GM23338 (cell line): ENCODE data around the gene NEK3. TPM values are rescaled to one million over a fixed set of nuclear protein-coding genes. Genes with fewer than 3 reads are reported as not detected.

Experiments
- ATAC-seq: fragments of 200-7000 bp; cut with Tn5 transposase; 3 replicates; pipeline ENCODE4 v1.9.1; 2020
- DNase-seq: peaks from one replicate; pipeline ENCODE4 v3.0.0-alpha.2; 2015; ENCODE audit warnings: low spot score
- H2AFZ ChIP-seq: fragments of 200-600 bp; sonication (generic); 2 replicates; pipeline ENCODE4 v1.8.0; 2016; ENCODE audit warnings: antibody characterized with exemption, mild to moderate bottlenecking, moderate library complexity
- H3F3A ChIP-seq: fragments of 200-600 bp; sonication (generic); replicated peaks from 2 replicates; pipeline ENCODE4 v1.8.0; 2017; ENCODE audit warnings: antibody characterized with exemption, mixed run types, low read depth
- H3K27ac ChIP-seq: fragments of 200-600 bp; sonication (generic); 2 replicates; pipeline ENCODE4 v1.6.1; 2016; ENCODE audit warnings: low read depth
- H3K27me3 ChIP-seq: fragments of 200-600 bp; sonication (generic); 2 replicates; pipeline ENCODE4 v1.8.0; 2016; ENCODE audit warnings: mild to moderate bottlenecking, mixed run types, moderate library complexity; ENCODE audit not compliant: insufficient read depth
- H3K36me3 ChIP-seq: fragments of 200-600 bp; sonication (generic); 2 replicates; pipeline ENCODE4 v1.8.0; 2016; ENCODE audit warnings: mild to moderate bottlenecking; ENCODE audit not compliant: insufficient read depth
- H3K4me1 ChIP-seq: fragments of 200-600 bp; sonication (generic); 2 replicates; pipeline ENCODE4 v1.8.0; 2016; ENCODE audit warnings: mild to moderate bottlenecking, moderate library complexity; ENCODE audit not compliant: insufficient read depth
- H3K4me2 ChIP-seq: fragments of 200-600 bp; sonication (generic); 2 replicates; pipeline ENCODE4 v1.7.1; 2017; ENCODE audit warnings: mixed run types
- H3K4me3 ChIP-seq: fragments of 200-600 bp; sonication (generic); 2 replicates; pipeline ENCODE4 v1.6.1; 2016; ENCODE audit warnings: mixed run types
- H3K79me2 ChIP-seq: fragments of 200-600 bp; sonication (generic); replicated peaks from 2 replicates; pipeline ENCODE4 v1.8.0; 2017; ENCODE audit warnings: mild to moderate bottlenecking; ENCODE audit not compliant: insufficient read depth
- H3K9me2 ChIP-seq: fragments of 200-600 bp; sonication (generic); 2 replicates; pipeline ENCODE4 v1.8.0; 2017; ENCODE audit not compliant: insufficient read depth
- H4K20me1 ChIP-seq: fragments of 200-600 bp; sonication (generic); replicated peaks from 2 replicates; pipeline ENCODE4 v1.8.0; 2017; ENCODE audit warnings: mild to moderate bottlenecking; ENCODE audit not compliant: insufficient read depth
- H3K27ac Mint-ChIP-seq: 2 replicates; pipeline ENCODE4 v1.8.0; 2020; ENCODE audit warnings: inconsistent platforms, mild to moderate bottlenecking, moderate library complexity, mixed read lengths
- H3K27me3 Mint-ChIP-seq: 3 replicates; pipeline ENCODE4 v1.8.0; 2022; ENCODE audit warnings: low read depth, mild to moderate bottlenecking, moderate library complexity, mixed read lengths, inconsistent platforms; ENCODE audit not compliant: insufficient read depth, poor library complexity
- H3K36me3 Mint-ChIP-seq: 3 replicates; pipeline ENCODE4 v1.8.0; 2021; ENCODE audit warnings: low read depth, mild to moderate bottlenecking, inconsistent platforms, moderate library complexity, mixed read lengths
- H3K4me1 Mint-ChIP-seq: 3 replicates; pipeline ENCODE4 v1.8.0; 2020; ENCODE audit warnings: mild to moderate bottlenecking, inconsistent platforms, mixed read lengths
- H3K4me3 Mint-ChIP-seq: 3 replicates; pipeline ENCODE4 v1.8.0; 2021; ENCODE audit warnings: moderate library complexity, mild to moderate bottlenecking, inconsistent platforms, mixed read lengths
- H3K9me3 Mint-ChIP-seq: 3 replicates; pipeline ENCODE4 v1.8.0; 2020; ENCODE audit warnings: moderate library complexity, mild to moderate bottlenecking, inconsistent platforms, mixed read lengths
- CREB1 ChIP-seq: fragments of 250-450 bp; sonication (Bioruptor Pico); IDR thresholded peaks from 2 replicates; pipeline ENCODE4 v1.5.0; 2020; ENCODE audit warnings: low read depth, mild to moderate bottlenecking, moderate library complexity
- CTCF ChIP-seq, 2 experiments: fragments of 200-600 bp in 1 of 2; sonication (generic) in 1 of 2; conservative IDR thresholded peaks; 2 replicates each; pipeline versions ENCODE4 v1.5.1 to v1.6.1; 2016 to 2017; ENCODE audit warnings: antibody characterized with exemption in 2 of 2, low read depth in 2 of 2, mild to moderate bottlenecking in 2 of 2, moderate library complexity in 1 of 2
- EZH2 ChIP-seq: fragments of 200-600 bp; sonication (generic); IDR thresholded peaks from one replicate; pipeline ENCODE4 v1.8.0; 2017; ENCODE audit warnings: antibody characterized with exemption, mild to moderate bottlenecking, low read depth; ENCODE audit not compliant: unreplicated experiment
- EZH2phosphoT487 ChIP-seq: fragments of 200-600 bp; sonication (generic); IDR thresholded peaks from one replicate; pipeline ENCODE4 v1.8.1; 2018; ENCODE audit warnings: antibody characterized with exemption; ENCODE audit not compliant: unreplicated experiment
- JUNB ChIP-seq: IDR thresholded peaks from one replicate; pipeline ENCODE4 v1.6.1; 2016; ENCODE audit warnings: antibody characterized with exemption; ENCODE audit not compliant: unreplicated experiment
- NANOG ChIP-seq: IDR thresholded peaks from 2 replicates; pipeline ENCODE4 v1.6.1; 2016; ENCODE audit warnings: antibody characterized with exemption, borderline replicate concordance
- POLR2AphosphoS5 ChIP-seq: IDR thresholded peaks from 2 replicates; pipeline ENCODE4 v1.6.1; 2016; ENCODE audit warnings: antibody characterized with exemption, low read depth
- REST ChIP-seq: IDR thresholded peaks from one replicate; pipeline ENCODE4 v1.6.1; 2018; ENCODE audit warnings: antibody characterized with exemption; ENCODE audit not compliant: unreplicated experiment
- STAT1 ChIP-seq: IDR thresholded peaks from one replicate; pipeline ENCODE4 v1.6.1; 2016; ENCODE audit warnings: antibody characterized with exemption; ENCODE audit not compliant: unreplicated experiment
- ZNF114 ChIP-seq: fragments of 250-450 bp; sonication (Bioruptor Pico); IDR thresholded peaks from 2 replicates; pipeline ENCODE4 v1.5.0; 2020; ENCODE audit warnings: mild to moderate bottlenecking, moderate library complexity
- ZNF331 ChIP-seq: fragments of 250-450 bp; sonication (Bioruptor Pico); IDR thresholded peaks from 2 replicates; pipeline ENCODE4 v1.5.0; 2020; ENCODE audit warnings: low read depth, mild to moderate bottlenecking, moderate library complexity
- ZNF462 ChIP-seq: fragments of 250-450 bp; sonication (Bioruptor Pico); IDR thresholded peaks from 2 replicates; pipeline ENCODE4 v1.5.0; 2020; ENCODE audit warnings: mild to moderate bottlenecking, moderate library complexity
- polyA plus RNA-seq: library from polyadenylated mRNA; unstranded; fragments of >200 nt; fragmentation: Nextera tagmentation; extraction: Ambion mirVana; gene quantifications from 2 replicates; pipeline ENCODE4 v1.2.1, GENCODE V29; 2016
- total RNA-seq: library from RNA; depleted of rRNA; stranded (reverse); fragments of >200 nt; shearing (Covaris generic); gene quantifications from 2 replicates; pipeline ENCODE4 v1.2.3, GENCODE V29; 2014
- TF ChIP-seq, protein P1 (sequence below): IDR thresholded peaks from 2 replicates; pipeline ENCODE4 v1.6.1; 2016; ENCODE audit warnings: antibody characterized with exemption

NEK3 gene
- total and polyA plus RNA-seq, 2 experiments from 2014 or later: 26.7 to 26.8 TPM

- Mint-ChIP-seq H3K27me3 (peaks cover 2% of the 10 kb centered on the region), H3K4me3 (no peak overlapping the region; the same call in 2 of the 3 replicates), H3K36me3 (no peaks in the 10 kb centered on the region), H3K27ac (no peak overlapping the region), H3K9me3 (peaks cover 10% of the 10 kb centered on the region), H3K4me1 (peaks cover 6% of the 10 kb centered on the region)
- Histone ChIP-seq H3K27ac (no peak overlapping the region), H3K79me2 (no peaks in the 10 kb centered on the region), H3F3A (no peaks in the 10 kb centered on the region), H3K4me2 (no peak overlapping the region), H3K4me3 (no peak overlapping the region), H3K4me1 (peaks cover 6% of the 10 kb centered on the region), H4K20me1 (no peaks in the 10 kb centered on the region), H2AFZ (no peak overlapping the region; the same call in 1 of the 2 replicates), H3K27me3 (no peaks in the 10 kb centered on the region), H3K9me2 (no peaks in the 10 kb centered on the region), H3K36me3 (no peaks in the 10 kb centered on the region)
- TF ChIP-seq NANOG: no peak
- TF ChIP-seq EZH2: no peak
- no peak for TF ChIP-seq JUNB
- TF ChIP-seq ZNF114 (CRISPR knock-in tag): no peak
- TF ChIP-seq ZNF462 (CRISPR knock-in tag): no peak
- no peak for TF ChIP-seq REST
- TF ChIP-seq CTCF (conservative IDR thresholded peaks at IDR 0.05; ENCODE audit: low read depth in 2 of 2): no peak
- TF ChIP-seq POLR2AphosphoS5: no peak
- TF ChIP-seq STAT1: no peak
- no peak for TF ChIP-seq EZH2phosphoT487
- no peak for TF ChIP-seq CREB1 (CRISPR knock-in tag)
- TF ChIP-seq, protein P1, sequence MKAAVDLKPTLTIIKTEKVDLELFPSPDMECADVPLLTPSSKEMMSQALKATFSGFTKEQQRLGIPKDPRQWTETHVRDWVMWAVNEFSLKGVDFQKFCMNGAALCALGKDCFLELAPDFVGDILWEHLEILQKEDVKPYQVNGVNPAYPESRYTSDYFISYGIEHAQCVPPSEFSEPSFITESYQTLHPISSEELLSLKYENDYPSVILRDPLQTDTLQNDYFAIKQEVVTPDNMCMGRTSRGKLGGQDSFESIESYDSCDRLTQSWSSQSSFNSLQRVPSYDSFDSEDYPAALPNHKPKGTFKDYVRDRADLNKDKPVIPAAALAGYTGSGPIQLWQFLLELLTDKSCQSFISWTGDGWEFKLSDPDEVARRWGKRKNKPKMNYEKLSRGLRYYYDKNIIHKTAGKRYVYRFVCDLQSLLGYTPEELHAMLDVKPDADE: no peak
- TF ChIP-seq ZNF331: no peak
- ATAC-seq (no peak), DNase-seq (no peak)
These were observed 62.6 kb downstream of the NEK3 start for GRCh38 chr13:52096748-52097147.
